Suprapubic skin (tissue), 4 donors: ENCODE measurements around the gene CLSTN2. TPM values are rescaled to one million over a fixed set of nuclear protein-coding genes. Genes with fewer than 3 reads are reported as not detected.

ENCODE experiments used
- DNase-seq, 2 donors: peaks; one replicate each; pipeline ENCODE4 v3.0.0-alpha.2; 2019; ENCODE audit warnings: low spot score in 2 of 2
- H3K27ac ChIP-seq: fragments of 200-600 bp; sonication (generic); one replicate; pipeline ENCODE4 v1.5.1; 2019
- H3K27me3 ChIP-seq: fragments of 200-600 bp; sonication (generic); one replicate; pipeline ENCODE4 v1.5.1; 2019
- H3K36me3 ChIP-seq: fragments of 200-600 bp; sonication (generic); one replicate; pipeline ENCODE4 v1.5.1; 2019
- H3K4me1 ChIP-seq: fragments of 200-600 bp; sonication (generic); one replicate; pipeline ENCODE4 v1.5.1; 2019
- H3K4me3 ChIP-seq: fragments of 200-600 bp; sonication (generic); one replicate; pipeline ENCODE4 v1.5.1; 2019; ENCODE audit warnings: mild to moderate bottlenecking
- H3K9me3 ChIP-seq: fragments of 200-600 bp; sonication (generic); one replicate; pipeline ENCODE4 v1.5.1; 2019
- CTCF ChIP-seq, 2 donors: fragments of 200-600 bp in 1 of 2; fragments of 450-650 bp in 1 of 2; sonication (generic) in 1 of 2; IDR thresholded peaks; one replicate each; pipeline ENCODE4 v1.5.1; 2016 to 2019; ENCODE audit warnings: antibody characterized with exemption in 2 of 2, mild to moderate bottlenecking in 1 of 2, moderate library complexity in 1 of 2
- EP300 ChIP-seq: sonication (generic); formaldehyde crosslinking; IDR thresholded peaks from one replicate; pipeline ENCODE4 v1.6.1; 2017; ENCODE audit warnings: antibody characterized with exemption
- POLR2A ChIP-seq, 2 donors: fragments of 450-650 bp; IDR thresholded peaks; one replicate each; pipeline ENCODE4 v1.6.1; 2017; ENCODE audit warnings: antibody characterized with exemption in 2 of 2, mild to moderate bottlenecking in 2 of 2, moderate library complexity in 2 of 2
- POLR2AphosphoS5 ChIP-seq, 3 donors: sonication (generic); formaldehyde crosslinking; IDR thresholded peaks; one replicate each; pipeline ENCODE4 v1.6.1; 2017; ENCODE audit warnings: antibody characterized with exemption in 3 of 3
- WGBS: methylation state at CpG from one replicate; pipeline ENCODE4 v1.1.5; 2018; 5-methylcytosine and 5-hydroxymethylcytosine counted together
- total RNA-seq, 4 donors: library from RNA; depleted of rRNA; stranded (reverse); fragments of >200 nt; gene quantifications; one replicate each; pipeline ENCODE4 v1.1.0, GENCODE V29; 2016

CLSTN2 gene
- total RNA-seq, 4 donors from 2014 or later: 4.3 to 14.1 (median 7.4) TPM

GRCh38 chr3:139985576-139985975, 50.6 kb downstream of the CLSTN2 start:
- no peak overlapping the region for H3K4me3 ChIP-seq
- no peaks in the 10 kb centered on the region for H3K4me1 ChIP-seq
- DNase-seq: no peak
- H3K36me3 ChIP-seq: no peaks in the 10 kb centered on the region
- WGBS: 70% methylated on average over 3 of the region's 3 CpGs
- H3K27ac ChIP-seq: no peak overlapping the region
- H3K27me3 ChIP-seq: no peaks in the 10 kb centered on the region
- TF ChIP-seq CTCF (IDR thresholded peaks at IDR 0.05) (no peak), POLR2AphosphoS5 (IDR thresholded peaks at IDR 0.05) (no peak), POLR2A (IDR thresholded peaks at IDR 0.05) (no peak), EP300 (no peak)
- H3K9me3 ChIP-seq: no peaks in the 10 kb centered on the region

GRCh38 chr3:139987908-139988307, 52.9 kb downstream of the CLSTN2 start:
- Histone ChIP-seq H3K27ac (no peak overlapping the region), H3K4me3 (no peak overlapping the region), H3K4me1 (no peaks in the 10 kb centered on the region), H3K27me3 (no peaks in the 10 kb centered on the region), H3K9me3 (no peaks in the 10 kb centered on the region), H3K36me3 (no peaks in the 10 kb centered on the region)
- TF ChIP-seq EP300 (no peak), POLR2AphosphoS5 (IDR thresholded peaks at IDR 0.05) (no peak), POLR2A (IDR thresholded peaks at IDR 0.05) (no peak), CTCF (IDR thresholded peaks at IDR 0.05) (no peak)
- no peak for DNase-seq
- WGBS: 81% methylated on average over 3 of the region's 3 CpGs

GRCh38 chr3:139988472-139989156, 53.6 kb downstream of the CLSTN2 start:
- no peaks in the 10 kb centered on the region for H3K9me3 ChIP-seq
- H3K27me3 ChIP-seq: no peaks in the 10 kb centered on the region
- WGBS: 84% methylated on average over 3 of the region's 3 CpGs
- no peak overlapping the region for H3K4me3 ChIP-seq
- DNase-seq: no peak
- TF ChIP-seq CTCF (IDR thresholded peaks at IDR 0.05) (no peak), EP300 (no peak), POLR2A (IDR thresholded peaks at IDR 0.05) (no peak), POLR2AphosphoS5 (IDR thresholded peaks at IDR 0.05) (no peak)
- H3K36me3 ChIP-seq: no peaks in the 10 kb centered on the region
- no peak overlapping the region for H3K27ac ChIP-seq
- H3K4me1 ChIP-seq: no peaks in the 10 kb centered on the region

- Histone ChIP-seq H3K36me3 (no peaks in the 10 kb centered on the region), H3K9me3 (no peaks in the 10 kb centered on the region), H3K27me3 (no peaks in the 10 kb centered on the region), H3K27ac (no peak overlapping the region), H3K4me1 (no peaks in the 10 kb centered on the region), H3K4me3 (no peak overlapping the region)
- 51% methylated on average over 3 of the region's 3 CpGs for WGBS
- TF ChIP-seq POLR2AphosphoS5 (IDR thresholded peaks at IDR 0.05) (no peak), EP300 (no peak), POLR2A (IDR thresholded peaks at IDR 0.05) (no peak), CTCF (IDR thresholded peaks at IDR 0.05) (no peak)
- no peak for DNase-seq
Measured at GRCh38 chr3:139994891-139995290, 59.9 kb downstream of the CLSTN2 start.

GRCh38 chr3:140004271-140004670, 69.3 kb downstream of the CLSTN2 start:
- TF ChIP-seq POLR2AphosphoS5 (IDR thresholded peaks at IDR 0.05) (no peak), EP300 (no peak), POLR2A (IDR thresholded peaks at IDR 0.05) (no peak), CTCF (IDR thresholded peaks at IDR 0.05) (no peak)
- Histone ChIP-seq H3K27ac (no peak overlapping the region), H3K36me3 (no peaks in the 10 kb centered on the region), H3K9me3 (no peaks in the 10 kb centered on the region), H3K4me1 (no peaks in the 10 kb centered on the region), H3K4me3 (no peak overlapping the region), H3K27me3 (no peaks in the 10 kb centered on the region)
- no peak for DNase-seq
